ENCODE measurements around the gene RNF144B. TPM values are rescaled to one million over a fixed set of nuclear protein-coding genes. Genes with fewer than 3 reads are reported as not detected.

Gene RNF144B
- total RNA-seq, 1 donor: 0.54 TPM

GRCh38 chr6:18465410-18466154 lies 78.4 kb downstream of the RNF144B start:
- no peak overlapping the region for H3K4me3 ChIP-seq (ENCODE audit: low read depth, low read length)
- TF ChIP-seq CTCF (IDR thresholded peaks at IDR 0.05; ENCODE audit: insufficient read depth, low read length): no peak
- DNase-seq (ENCODE audit: low read depth): no peak

GRCh38 chr6:18467741-18468502 lies 80.8 kb downstream of the RNF144B start:
- TF ChIP-seq CTCF (IDR thresholded peaks at IDR 0.05; ENCODE audit: insufficient read depth, low read length): no peak
- no peak for DNase-seq (ENCODE audit: low read depth)
- no peak overlapping the region for H3K4me3 ChIP-seq (ENCODE audit: low read depth, low read length)

- TF ChIP-seq CTCF (IDR thresholded peaks at IDR 0.05; ENCODE audit: insufficient read depth, low read length): no peak
- no peak overlapping the region for H3K4me3 ChIP-seq (ENCODE audit: low read depth, low read length)
- no peak for DNase-seq (ENCODE audit: low read depth)
These were observed 81.3 kb downstream of the RNF144B start for GRCh38 chr6:18468503-18468843.

DNA sequence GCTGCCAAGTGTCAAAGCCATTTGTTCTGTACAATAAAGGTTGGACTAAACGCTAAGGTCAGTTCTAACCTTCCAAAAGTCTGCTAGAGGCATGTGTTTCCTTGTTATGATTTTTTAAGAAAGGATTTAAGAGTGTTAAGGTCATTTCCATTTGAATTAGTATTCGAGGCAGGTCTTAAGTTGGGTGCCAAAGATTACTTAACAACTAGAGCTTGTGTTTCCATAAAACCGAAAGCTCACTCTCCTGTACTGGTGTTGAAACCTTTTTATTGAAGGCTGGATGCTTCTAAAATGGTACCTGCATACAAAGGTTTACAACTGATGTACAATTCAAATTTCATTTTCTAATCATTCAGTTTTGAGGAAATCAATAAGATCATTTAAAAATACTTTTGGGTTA lies 82.4 kb downstream of the RNF144B start:
- no peak overlapping the region for H3K4me3 ChIP-seq (ENCODE audit: low read depth, low read length)
- DNase-seq (ENCODE audit: low read depth): no peak

GRCh38 chr6:18471232-18471964 lies 84.2 kb downstream of the RNF144B start:
- TF ChIP-seq CTCF (IDR thresholded peaks at IDR 0.05; ENCODE audit: insufficient read depth, low read length): no peak
- no peak for DNase-seq (ENCODE audit: low read depth)

More for the DNA sequence above, 82.4 kb downstream of the RNF144B start:
- no peak for TF ChIP-seq CTCF (IDR thresholded peaks at IDR 0.05; ENCODE audit: insufficient read depth, low read length)

DNA sequence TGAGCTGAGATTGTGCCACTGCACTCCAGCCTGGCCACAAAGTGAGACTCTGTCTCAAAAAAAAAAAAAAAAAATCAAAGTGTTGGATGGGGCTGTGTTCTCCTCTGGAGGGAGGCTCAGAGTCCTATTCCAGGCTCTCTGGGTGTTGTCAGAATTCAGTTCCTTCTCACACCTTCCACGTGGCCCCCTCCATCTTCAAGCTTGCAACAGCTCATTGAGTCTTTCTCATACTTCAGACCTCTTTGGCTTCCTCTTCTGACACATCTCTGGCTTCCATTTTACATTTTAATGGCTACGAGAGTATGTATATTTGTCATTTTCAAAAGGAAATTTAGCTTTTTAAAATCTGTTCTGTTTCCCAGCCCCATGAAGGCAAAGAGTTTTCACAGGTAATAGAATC lies 85.8 kb downstream of the RNF144B start:
- H3K4me3 ChIP-seq (ENCODE audit: low read depth, low read length): no peak overlapping the region
- no peak for DNase-seq (ENCODE audit: low read depth)
- no peak for TF ChIP-seq CTCF (IDR thresholded peaks at IDR 0.05; ENCODE audit: insufficient read depth, low read length)

More at GRCh38 chr6:18471232-18471964, 84.2 kb downstream of the RNF144B start:
- H3K4me3 ChIP-seq (ENCODE audit: low read depth, low read length): no peak overlapping the region

All from fibroblast of the aortic adventitia (primary cell).